K562 (cell line): ENCODE measurements around the gene CDH8. TPM values are rescaled to one million over a fixed set of nuclear protein-coding genes. Genes with fewer than 3 reads are reported as not detected.

Experiments
- ATAC-seq: fragments of 200-7000 bp; cut with Tn5 transposase; 3 replicates; pipeline ENCODE4 v1.9.1; 2020; ENCODE audit warnings: moderate library complexity
- BruUV-seq: library from RNA; stranded (reverse); fragments of 400-500 nt; replicated peaks from 2 replicates; lab custom pipeline; 2021; lab: Mats Ljungman, UMichigan
- CTCF ChIA-PET: fragments of 300-600 bp; formaldehyde crosslinking; extraction: SDS; loops from one replicate; lab custom pipeline; 2021; ENCODE audit warnings: low intra/inter-chr PET ratio; lab: Yijun Ruan, JAX
- POLR2A ChIA-PET: fragments of 300-600, 350-650 bp; sonication (Branson Sonifier 250); formaldehyde crosslinking; extraction: SDS; loops from one replicate; lab custom pipeline; 2021; ENCODE audit warnings: antibody characterized with exemption, inconsistent platforms; lab: Yijun Ruan, JAX
- DNase-seq, 4 experiments: peaks; one replicate each; pipeline versions ENCODE4 v3.0.0 to v3.0.0-alpha.2; 2011 to 2018; ENCODE audit warnings: low spot score in 3 of 4, mixed read lengths in 3 of 4; ENCODE audit errors: extremely low read depth in 1 of 4
- FAIRE-seq: peaks from 2 replicates; lab custom pipeline; 2011; peaks lifted over from hg19 to GRCh38; lab: Jason Lieb, UNC
- H2AFZ ChIP-seq: 2 replicates; pipeline ENCODE4 v1.6.0; 2011; ENCODE audit warnings: low read depth, low read length, control low read depth, inconsistent platforms
- H3K27ac ChIP-seq: fragments of 200-600 bp; 3 replicates; pipeline ENCODE4 v1.8.0; 2011; ENCODE audit warnings: low read depth, mild to moderate bottlenecking, control low read depth, inconsistent platforms, low read length, moderate library complexity, mixed read lengths; ENCODE audit errors: extremely low read depth
- H3K27me3 ChIP-seq, 2 experiments: fragments of 300-600 bp in 1 of 2; 2 replicates in 1 of 2; 3 replicates in 1 of 2; pipeline versions ENCODE4 v1.6.0 to v1.8.0; 2011; ENCODE audit warnings: inconsistent platforms in 2 of 2, low read length in 2 of 2, mild to moderate bottlenecking in 1 of 2, mixed read lengths in 1 of 2, moderate library complexity in 1 of 2; ENCODE audit not compliant: control insufficient read depth in 2 of 2, insufficient read depth in 2 of 2
- H3K36me3 ChIP-seq: fragments of 300-600 bp; 3 replicates; pipeline ENCODE4 v1.8.0; 2011; ENCODE audit warnings: mild to moderate bottlenecking, low read length, inconsistent platforms; ENCODE audit not compliant: control insufficient read depth, insufficient read depth
- H3K4me1 ChIP-seq, 2 experiments: fragments of 200-600 bp in 1 of 2; replicated peaks in 1 of 2; 2 replicates in 1 of 2; 3 replicates in 1 of 2; pipeline versions ENCODE4 v1.5.1 to v1.8.0; 2011; ENCODE audit warnings: inconsistent platforms in 2 of 2, low read length in 2 of 2, mild to moderate bottlenecking in 1 of 2, mixed read lengths in 1 of 2, moderate library complexity in 1 of 2; ENCODE audit not compliant: control insufficient read depth in 2 of 2, insufficient read depth in 2 of 2
- H3K4me2 ChIP-seq: 2 replicates; pipeline ENCODE4 v1.6.1; 2011; ENCODE audit warnings: low read length, control low read depth, inconsistent platforms, mixed read lengths; ENCODE audit not compliant: insufficient read depth
- H3K4me3 ChIP-seq: fragments of 200-600 bp; sonication (generic), shearing (Covaris generic); 2 replicates; pipeline ENCODE4 v1.5.1; 2016; ENCODE audit warnings: control low read depth, inconsistent platforms
- H3K79me2 ChIP-seq: fragments of 200-600 bp; 3 replicates; pipeline ENCODE4 v1.8.0; 2011; ENCODE audit warnings: low read length, inconsistent platforms; ENCODE audit not compliant: control insufficient read depth, insufficient read depth
- H3K9ac ChIP-seq, 2 experiments: 2 replicates each; pipeline versions ENCODE4 v1.6.0 to v1.6.1; 2011; ENCODE audit warnings: low read depth in 2 of 2, low read length in 2 of 2, control low read depth in 1 of 2, inconsistent platforms in 1 of 2, mild to moderate bottlenecking in 1 of 2, mixed read lengths in 1 of 2; ENCODE audit not compliant: insufficient read depth in 1 of 2
- H3K9me1 ChIP-seq: one replicate; pipeline ENCODE4 v1.6.0; 2011; ENCODE audit warnings: inconsistent platforms, mild to moderate bottlenecking, low read length, moderate library complexity; ENCODE audit not compliant: control insufficient read depth, insufficient read depth
- H3K9me3 ChIP-seq: replicated peaks from 2 replicates; pipeline ENCODE4 v1.5.1; 2011; ENCODE audit warnings: low read depth, low read length, inconsistent platforms; ENCODE audit not compliant: control insufficient read depth, insufficient read depth
- H4K20me1 ChIP-seq: replicated peaks from 2 replicates; pipeline ENCODE4 v1.6.1; 2011; ENCODE audit warnings: low read length, inconsistent platforms, mixed read lengths; ENCODE audit not compliant: control insufficient read depth, insufficient read depth
- CBFA2T2 ChIP-seq: fragments of 450-650 bp; conservative IDR thresholded peaks from 2 replicates; pipeline ENCODE4 v1.6.1; 2017; ENCODE audit warnings: mild to moderate bottlenecking
- KDM5B ChIP-seq: fragments of 200-600 bp; sonication (generic); IDR thresholded peaks from 2 replicates; pipeline ENCODE4 v1.6.1; 2012; ENCODE audit warnings: low read depth, mild to moderate bottlenecking, moderate library complexity, low read length, control low read depth, inconsistent platforms; ENCODE audit not compliant: insufficient replicate concordance
- KLF1 ChIP-seq: fragments of 450-650 bp; IDR thresholded peaks from 2 replicates; pipeline ENCODE4 v1.6.1; 2016; ENCODE audit warnings: missing genetic modification characterization, missing compliant biosample characterization
- SAP30 ChIP-seq: fragments of 200-600 bp; sonication (generic); IDR thresholded peaks from 2 replicates; pipeline ENCODE4 v1.6.1; 2012; ENCODE audit warnings: borderline replicate concordance, low read depth, mild to moderate bottlenecking, moderate library complexity, low read length, control low read depth, inconsistent platforms; ENCODE audit not compliant: insufficient read depth, poor library complexity, severe bottlenecking
- TRIM28 ChIP-seq: fragments of 450-650 bp; IDR thresholded peaks from 2 replicates; pipeline ENCODE4 v1.6.1; 2017
- ZC3H4 ChIP-seq: sonication (generic); formaldehyde crosslinking; IDR thresholded peaks from 2 replicates; pipeline ENCODE4 v1.9.0; 2021; ENCODE audit warnings: missing genetic modification reagents, borderline replicate concordance
- WGBS: fragments of 100-300 bp; shearing (Covaris generic); methylation state at CpG from one replicate; pipeline ENCODE4 v1.1.6; 2016; ENCODE audit warnings: low coverage, mixed read lengths; ENCODE audit not compliant: insufficient coverage; ENCODE audit errors: missing lambda C conversion rate; 5-methylcytosine and 5-hydroxymethylcytosine counted together
- in situ Hi-C: fragments of 300-500 bp; cut with MboI; formaldehyde crosslinking; loops from 4 replicates; pipeline ENCODE4 v1.15.0; 2018; ENCODE audit warnings: inconsistent platforms, mixed read lengths
- intact Hi-C: fragments of 100-400 bp; cut with micrococcal nuclease; formaldehyde crosslinking; loops from 2 replicates; pipeline ENCODE4 v1.14.2; 2022
- polyA plus RNA-seq, 8 experiments: library from polyadenylated mRNA; depleted of rRNA in 4 of 8; stranded (reverse) in 5 of 8; unstranded in 3 of 8; fragments of >200 nt; fragmentation: Nextera tagmentation in 2 of 8; fragmentation: Illumina TruSeq in 1 of 8; extraction: Ambion mirVana in 2 of 8; extraction: Trizol in 1 of 8; gene quantifications; 2 replicates each; pipeline versions ENCODE4 v1.2.1 to v1.2.3, GENCODE V29; 2011 to 2014; ENCODE audit warnings: inconsistent platforms in 1 of 8, missing spikeins in 1 of 8
- total RNA-seq, 7 experiments: library from RNA; depleted of rRNA in 6 of 7; stranded (reverse); fragments of >200 nt in 6 of 7; fragmentation: Illumina TruSeq in 2 of 7; extraction: Trizol in 2 of 7; gene quantifications; 2 replicates each; pipeline versions ENCODE4 v1.2.1 to v1.2.3, GENCODE V29; 2011 to 2021; ENCODE audit warnings: low replicate concordance in 1 of 7
- TF ChIP-seq, protein P1 (sequence below), 2 experiments: fragments of 450-650 bp; conservative IDR thresholded peaks; 2 replicates each; pipeline ENCODE4 v1.6.1; 2017; ENCODE audit warnings: mild to moderate bottlenecking in 2 of 2, moderate library complexity in 2 of 2
- TF ChIP-seq, protein P2 (sequence below): IDR thresholded peaks from 2 replicates; pipeline ENCODE4 v1.6.1; 2012; ENCODE audit warnings: low read depth, low read length, improper control_type of control experiment, borderline replicate concordance

Gene CDH8
- total and polyA plus RNA-seq, 9 of the 15 experiments (the other 6 are each of a cell fraction or from before 2014, with no cell fraction given) = 0.22 to 1.4 (median 0.42) TPM; not detected in 4

- no peaks in the 10 kb centered on the region for H3K36me3 ChIP-seq
- no peaks in the 10 kb centered on the region for H3K4me1 ChIP-seq
- H3K79me2 ChIP-seq = no peaks in the 10 kb centered on the region
- H3K4me2 ChIP-seq = no peak overlapping the region
- no peaks in the 10 kb centered on the region for H3K9me3 ChIP-seq
- H3K27me3 ChIP-seq = no peaks in the 10 kb centered on the region
- no peak overlapping the region for H3K9ac ChIP-seq
- H3K4me3 ChIP-seq = no peak overlapping the region
- no peak overlapping the region for H3K27ac ChIP-seq
- ChIA-PET POLR2A (no interaction called here), CTCF (no interaction called here)
- TF ChIP-seq, protein P1, sequence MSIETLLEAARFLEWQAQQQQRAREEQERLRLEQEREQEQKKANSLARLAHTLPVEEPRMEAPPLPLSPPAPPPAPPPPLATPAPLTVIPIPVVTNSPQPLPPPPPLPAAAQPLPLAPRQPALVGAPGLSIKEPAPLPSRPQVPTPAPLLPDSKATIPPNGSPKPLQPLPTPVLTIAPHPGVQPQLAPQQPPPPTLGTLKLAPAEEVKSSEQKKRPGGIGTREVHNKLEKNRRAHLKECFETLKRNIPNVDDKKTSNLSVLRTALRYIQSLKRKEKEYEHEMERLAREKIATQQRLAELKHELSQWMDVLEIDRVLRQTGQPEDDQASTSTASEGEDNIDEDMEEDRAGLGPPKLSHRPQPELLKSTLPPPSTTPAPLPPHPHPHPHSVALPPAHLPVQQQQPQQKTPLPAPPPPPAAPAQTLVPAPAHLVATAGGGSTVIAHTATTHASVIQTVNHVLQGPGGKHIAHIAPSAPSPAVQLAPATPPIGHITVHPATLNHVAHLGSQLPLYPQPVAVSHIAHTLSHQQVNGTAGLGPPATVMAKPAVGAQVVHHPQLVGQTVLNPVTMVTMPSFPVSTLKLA (conservative IDR thresholded peaks at IDR 0.05) = no peak
- TF ChIP-seq, protein P2, sequence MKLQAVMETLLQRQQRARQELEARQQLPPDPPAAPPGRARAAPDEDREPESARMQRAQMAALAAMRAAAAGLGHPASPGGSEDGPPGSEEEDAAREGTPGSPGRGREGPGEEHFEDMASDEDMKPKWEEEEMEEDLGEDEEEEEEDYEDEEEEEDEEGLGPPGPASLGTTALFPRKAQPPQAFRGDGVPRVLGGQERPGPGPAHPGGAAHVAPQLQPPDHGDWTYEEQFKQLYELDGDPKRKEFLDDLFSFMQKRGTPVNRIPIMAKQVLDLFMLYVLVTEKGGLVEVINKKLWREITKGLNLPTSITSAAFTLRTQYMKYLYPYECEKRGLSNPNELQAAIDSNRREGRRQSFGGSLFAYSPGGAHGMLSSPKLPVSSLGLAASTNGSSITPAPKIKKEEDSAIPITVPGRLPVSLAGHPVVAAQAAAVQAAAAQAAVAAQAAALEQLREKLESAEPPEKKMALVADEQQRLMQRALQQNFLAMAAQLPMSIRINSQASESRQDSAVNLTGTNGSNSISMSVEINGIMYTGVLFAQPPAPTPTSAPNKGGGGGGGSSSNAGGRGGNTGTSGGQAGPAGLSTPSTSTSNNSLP = no peak
- TF ChIP-seq TRIM28 (no peak), SAP30 (no peak), ZC3H4 (CRISPR knock-in tag) (no peak), CBFA2T2 (no peak), KLF1 (tag) (no peak), KDM5B (no peak)
- no peak for DNase-seq
- H3K9me1 ChIP-seq = no peaks in the 10 kb centered on the region
- in situ Hi-C loops (no loop called here), intact Hi-C loops (no loop called here)
- BruUV-seq = no TSS peak
- H4K20me1 ChIP-seq = no peaks in the 10 kb centered on the region
- ATAC-seq = no peak
- no peak for FAIRE-seq
- WGBS = 0% methylated on average over 3 of the region's 3 CpGs
- no peak overlapping the region for H2AFZ ChIP-seq
Measured at GRCh38 chr16:62022688-62023087, 13.6 kb downstream of the CDH8 start.
